Adrenal gland (tissue), 12 donors: ENCODE results near the gene TOM1. TPM values are rescaled to one million over a fixed set of nuclear protein-coding genes. Genes with fewer than 3 reads are reported as not detected.

Experiments used
- DNase-seq, 7 donors: peaks; one replicate each; pipeline ENCODE4 v3.0.0-alpha.2; 2019 to 2020
- H3K27ac ChIP-seq, 5 donors: fragments of 200-600 bp; sonication (generic) in 4 of 5; 1 replicate in 3 of 5; 2 replicates in 2 of 5; pipeline versions ENCODE4 v1.5.1 to v1.8.0; 2016 to 2020; ENCODE audit warnings: mild to moderate bottlenecking in 1 of 5
- H3K27me3 ChIP-seq: fragments of 200-600 bp; 2 replicates; pipeline ENCODE4 v1.8.0; 2021
- H3K36me3 ChIP-seq, 2 donors: fragments of 200-600 bp; replicated peaks in 1 of 2; 1 replicate in 1 of 2; 2 replicates in 1 of 2; pipeline versions ENCODE4 v1.5.1 to v1.8.0; 2018 to 2022
- H3K4me1 ChIP-seq, 2 donors: fragments of 200-600 bp; replicated peaks in 1 of 2; 1 replicate in 1 of 2; 2 replicates in 1 of 2; pipeline versions ENCODE4 v1.5.1 to v1.8.0; 2018 to 2021
- H3K4me3 ChIP-seq, 4 donors: fragments of 200-600 bp; sonication (generic) in 3 of 4; one replicate each; pipeline ENCODE4 v1.5.1; 2016 to 2018
- H3K9me3 ChIP-seq, 3 donors: fragments of 200-600 bp; sonication (generic) in 1 of 3; replicated peaks in 1 of 3; 1 replicate in 2 of 3; 2 replicates in 1 of 3; pipeline versions ENCODE4 v1.5.1 to v1.8.0; 2016 to 2021
- POLR2A ChIP-seq, 2 donors: fragments of 450-650 bp; IDR thresholded peaks; one replicate each; pipeline ENCODE4 v1.6.1; 2017; ENCODE audit warnings: antibody characterized with exemption in 2 of 2, mild to moderate bottlenecking in 2 of 2, moderate library complexity in 1 of 2
- WGBS, 4 donors: extraction: QIAGEN DNeasy Blood & Tissue Kit in 2 of 4; methylation state at CpG; one replicate each; pipeline versions ENCODE4 v1.1.5 to v1.1.7; 2013 to 2017; 5-methylcytosine and 5-hydroxymethylcytosine counted together
- intact Hi-C, 2 donors: fragments of 100-400 bp; cut with DNase I; formaldehyde crosslinking; loops; one replicate each; pipeline versions ENCODE4 v1.14.1 to v1.15.0; 2022 to 2023
- polyA plus RNA-seq, 3 donors: library from polyadenylated mRNA; stranded (reverse); fragments of 200-250 nt in 2 of 3; fragments of 350-450 nt in 1 of 3; fragmentation: Illumina TruSeq in 1 of 3; extraction: RNeasy Lipid Tissue Mini Kit (QIAGEN cat#74804) in 1 of 3; gene quantifications; one replicate each; pipeline ENCODE4 v1.2.3, GENCODE V29; 2013 to 2014
- total RNA-seq, 9 donors: library from RNA; depleted of rRNA in 4 of 9; stranded (reverse); fragments of >200 nt in 4 of 9; fragments of 120-200 nt in 1 of 9; fragmentation: NEBNext Ultra II Directional in 1 of 9; extraction: Animal tissue kit (Norgen Biotek cat#: 25700) in 1 of 9; gene quantifications; one replicate each; pipeline versions ENCODE4 v1.1.0 to v1.2.4, GENCODE V29; 2013 to 2023
- TF ChIP-seq, protein P1 (sequence below), 6 experiments: fragments of 450-650 bp in 4 of 6; fragments of 200-600 bp in 2 of 6; sonication (generic) in 1 of 6; IDR thresholded peaks; 1 replicate in 5 of 6; 2 replicates in 1 of 6; pipeline versions ENCODE4 v1.5.1 to v1.8.0; 2016 to 2021; ENCODE audit warnings: antibody characterized with exemption in 6 of 6, mild to moderate bottlenecking in 2 of 6, moderate library complexity in 1 of 6
- donor health status: healthy with polysubstance abuse.
- donor health status: Bipolar disorder and iron deficiency.
- donor health status: DM: yes; HTN: yes; CAD: no.
- donor health status: DM: no; HTN: no; CAD: no.
- donor health status: DM: no; HTN: no; CAD: no.
- donor health status: DM: yes; HTN: yes; CAD: no.

Gene TOM1
- total and polyA plus RNA-seq, 12 donors = 57.5 to 188 (median 106) TPM

- no peaks in the 10 kb centered on the region for H3K9me3 ChIP-seq
- no peaks in the 10 kb centered on the region for H3K27me3 ChIP-seq
- H3K4me3 ChIP-seq = no peak overlapping the region
- peak in 1 of 7 donors; percentile 51 for DNase-seq
- no peak for TF ChIP-seq POLR2A (IDR thresholded peaks at IDR 0.05)
- TF ChIP-seq, protein P1, sequence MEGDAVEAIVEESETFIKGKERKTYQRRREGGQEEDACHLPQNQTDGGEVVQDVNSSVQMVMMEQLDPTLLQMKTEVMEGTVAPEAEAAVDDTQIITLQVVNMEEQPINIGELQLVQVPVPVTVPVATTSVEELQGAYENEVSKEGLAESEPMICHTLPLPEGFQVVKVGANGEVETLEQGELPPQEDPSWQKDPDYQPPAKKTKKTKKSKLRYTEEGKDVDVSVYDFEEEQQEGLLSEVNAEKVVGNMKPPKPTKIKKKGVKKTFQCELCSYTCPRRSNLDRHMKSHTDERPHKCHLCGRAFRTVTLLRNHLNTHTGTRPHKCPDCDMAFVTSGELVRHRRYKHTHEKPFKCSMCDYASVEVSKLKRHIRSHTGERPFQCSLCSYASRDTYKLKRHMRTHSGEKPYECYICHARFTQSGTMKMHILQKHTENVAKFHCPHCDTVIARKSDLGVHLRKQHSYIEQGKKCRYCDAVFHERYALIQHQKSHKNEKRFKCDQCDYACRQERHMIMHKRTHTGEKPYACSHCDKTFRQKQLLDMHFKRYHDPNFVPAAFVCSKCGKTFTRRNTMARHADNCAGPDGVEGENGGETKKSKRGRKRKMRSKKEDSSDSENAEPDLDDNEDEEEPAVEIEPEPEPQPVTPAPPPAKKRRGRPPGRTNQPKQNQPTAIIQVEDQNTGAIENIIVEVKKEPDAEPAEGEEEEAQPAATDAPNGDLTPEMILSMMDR (IDR thresholded peaks at IDR 0.05) = no peak
- peaks cover 0 to 56% of the 10 kb centered on the region in 2 donors for H3K36me3 ChIP-seq
- WGBS, 4 donors = 83 to 92% (median 88%) methylated on average over 6 to 11 of the region's 11 CpGs
- H3K4me1 ChIP-seq = peaks cover under 1 to 15% of the 10 kb centered on the region in 2 donors
- H3K27ac ChIP-seq = no peak overlapping the region
- intact Hi-C loops = loop anchor here in 1 of 2 donors (10.0 kb wide), 1 partner anchor 239 kb away; no protein-coding TSS in a partner anchor
Observed at GRCh38 chr22:35345808-35346505, 46.3 kb downstream of the TOM1 start.

DNA sequence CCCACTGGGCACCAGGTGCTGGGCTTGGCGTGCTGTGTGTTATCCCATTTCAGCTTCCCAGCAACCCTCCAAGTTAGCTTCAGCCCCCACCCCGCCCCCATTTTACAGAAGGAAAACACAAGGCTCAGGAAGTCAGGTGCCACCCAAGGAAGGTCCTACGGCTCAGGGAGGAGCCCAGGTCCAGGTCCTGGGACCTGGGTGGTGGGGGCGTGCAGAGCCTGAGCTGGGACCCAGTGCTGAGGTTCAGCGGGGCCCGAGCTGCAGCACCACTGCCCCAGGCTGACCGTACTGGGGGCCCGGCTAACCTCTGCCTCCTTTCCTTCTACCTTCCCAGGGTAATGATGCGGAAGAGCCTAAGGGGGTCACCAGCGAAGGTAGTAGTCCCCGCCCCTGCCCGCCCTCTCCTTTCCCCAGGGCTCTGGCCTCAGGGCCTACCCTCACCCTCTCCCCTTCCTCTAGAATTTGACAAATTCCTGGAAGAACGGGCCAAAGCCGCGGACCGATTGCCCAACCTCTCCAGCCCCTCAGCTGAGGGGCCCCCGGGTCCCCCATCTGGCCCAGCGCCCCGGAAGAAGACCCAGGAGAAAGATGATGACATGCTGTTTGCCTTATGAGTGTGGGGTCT lies 47.0 kb downstream of the TOM1 start:
- no peaks in the 10 kb centered on the region for H3K27me3 ChIP-seq
- no peak for DNase-seq
- intact Hi-C loops = loop anchor here in 1 of 2 donors (10.0 kb wide), 1 partner anchor 238 kb away; no protein-coding TSS in a partner anchor
- TF ChIP-seq, protein P1 (IDR thresholded peaks at IDR 0.05) = no peak
- no peak for TF ChIP-seq POLR2A (IDR thresholded peaks at IDR 0.05)
- no peaks in the 10 kb centered on the region for H3K9me3 ChIP-seq
- H3K36me3 ChIP-seq = peaks cover 0 to 48% of the 10 kb centered on the region in 2 donors
- H3K4me1 ChIP-seq = peaks cover 8 to 15% of the 10 kb centered on the region in 2 donors
- 83 to 90% (median 84%) methylated on average over 8 to 19 of the region's 19 CpGs for WGBS, 4 donors
- no peak overlapping the region for H3K4me3 ChIP-seq
- no peak overlapping the region for H3K27ac ChIP-seq

DNA sequence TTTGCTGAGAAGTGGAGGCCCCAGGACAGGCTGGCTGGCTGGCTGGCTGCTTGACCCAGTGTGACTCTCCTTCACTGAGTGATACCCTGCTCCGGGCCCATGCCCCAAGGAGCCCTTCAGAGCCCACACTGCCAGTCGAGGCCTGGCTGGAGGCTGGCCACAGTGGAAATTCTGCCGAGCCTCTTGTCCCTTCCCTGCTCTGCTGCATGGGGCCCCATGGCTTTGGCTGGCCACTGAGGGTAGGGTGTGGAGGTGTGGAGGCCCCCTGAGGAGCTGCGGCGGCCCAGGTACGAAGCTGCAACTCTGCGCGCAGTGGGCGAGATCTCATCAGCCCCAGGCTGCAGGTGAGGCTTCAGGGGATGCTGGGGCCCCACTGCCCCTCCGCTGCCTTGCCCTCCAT lies 47.8 kb downstream of the TOM1 start:
- WGBS, 4 donors = 87 to 97% (median 88%) methylated on average over 3 to 10 of the region's 10 CpGs
- Histone ChIP-seq H3K36me3 (peaks cover 0 to 42% of the 10 kb centered on the region in 2 donors), H3K4me1 (peaks cover 14 to 15% of the 10 kb centered on the region in 2 donors), H3K27me3 (no peaks in the 10 kb centered on the region), H3K4me3 (no peak overlapping the region), H3K9me3 (no peaks in the 10 kb centered on the region), H3K27ac (no peak overlapping the region)
- intact Hi-C loops = loop anchor here in 1 of 2 donors (10.0 kb wide), 1 partner anchor 237 kb away; no protein-coding TSS in a partner anchor
- DNase-seq = no peak
- TF ChIP-seq, protein P1 (IDR thresholded peaks at IDR 0.05) = no peak
- no peak for TF ChIP-seq POLR2A (IDR thresholded peaks at IDR 0.05)

DNA sequence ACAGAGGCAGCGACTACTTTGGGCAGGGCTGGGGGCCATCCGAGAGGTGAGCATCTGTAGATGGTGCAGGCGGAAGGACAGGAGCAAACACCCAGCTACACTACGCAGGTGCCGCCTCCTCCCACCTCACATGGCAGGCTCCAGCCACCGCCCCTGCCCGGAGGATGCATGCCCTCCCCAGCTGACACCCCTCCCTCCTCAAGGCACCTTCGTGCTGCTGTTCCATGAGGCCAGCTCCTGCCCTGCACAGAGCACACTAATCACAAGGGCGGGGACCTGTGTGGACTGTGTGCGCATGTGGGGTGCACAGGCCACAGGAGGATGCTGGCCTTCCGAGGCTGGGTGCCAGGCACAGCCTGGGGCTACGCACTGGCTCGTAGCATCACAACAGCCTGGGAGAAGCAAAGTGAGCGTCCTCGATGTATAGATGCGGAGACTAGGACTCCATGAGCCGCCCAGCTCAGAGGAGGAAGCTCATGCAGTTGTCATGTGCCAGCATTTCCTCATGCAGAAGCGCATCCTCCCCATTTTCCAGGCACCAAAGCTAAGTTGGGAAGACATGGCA lies 48.4 kb downstream of the TOM1 start:
- peaks cover 14 to 19% of the 10 kb centered on the region in 2 donors for H3K4me1 ChIP-seq
- no peaks in the 10 kb centered on the region for H3K9me3 ChIP-seq
- H3K27ac ChIP-seq = no peak overlapping the region
- H3K4me3 ChIP-seq = no peak overlapping the region
- H3K27me3 ChIP-seq = no peaks in the 10 kb centered on the region
- 79 to 96% (median 90%) methylated on average over 8 to 18 of the region's 18 CpGs for WGBS, 4 donors
- H3K36me3 ChIP-seq = peaks cover 0 to 42% of the 10 kb centered on the region in 2 donors
- DNase-seq = no peak
- intact Hi-C loops = loop anchor here in 1 of 2 donors (10.0 kb wide), 1 partner anchor 237 kb away; no protein-coding TSS in a partner anchor
- TF ChIP-seq, protein P1 (IDR thresholded peaks at IDR 0.05) = no peak
- no peak for TF ChIP-seq POLR2A (IDR thresholded peaks at IDR 0.05)
